ENCODE results near the gene ABTB2. TPM values are rescaled to one million over a fixed set of nuclear protein-coding genes. Genes with fewer than 3 reads are reported as not detected.

Gene ABTB2
- total RNA-seq, 2 donors from 2014 or later, result 5.8 to 11.1 TPM

- Histone ChIP-seq H3K36me3 (no peaks in the 10 kb centered on the region), H3K4me3 (no peak overlapping the region), H3K4me1 (peaks cover 10% of the 10 kb centered on the region), H3K9me3 (no peaks in the 10 kb centered on the region), H3K9ac (ENCODE audit: low read depth in 2 of 2, low read length in 2 of 2) (no peak overlapping the region), H3K27ac (no peak overlapping the region), H3K27me3 (peaks cover 9% of the 10 kb centered on the region)
- no peak for DNase-seq
- TF ChIP-seq, protein P1, sequence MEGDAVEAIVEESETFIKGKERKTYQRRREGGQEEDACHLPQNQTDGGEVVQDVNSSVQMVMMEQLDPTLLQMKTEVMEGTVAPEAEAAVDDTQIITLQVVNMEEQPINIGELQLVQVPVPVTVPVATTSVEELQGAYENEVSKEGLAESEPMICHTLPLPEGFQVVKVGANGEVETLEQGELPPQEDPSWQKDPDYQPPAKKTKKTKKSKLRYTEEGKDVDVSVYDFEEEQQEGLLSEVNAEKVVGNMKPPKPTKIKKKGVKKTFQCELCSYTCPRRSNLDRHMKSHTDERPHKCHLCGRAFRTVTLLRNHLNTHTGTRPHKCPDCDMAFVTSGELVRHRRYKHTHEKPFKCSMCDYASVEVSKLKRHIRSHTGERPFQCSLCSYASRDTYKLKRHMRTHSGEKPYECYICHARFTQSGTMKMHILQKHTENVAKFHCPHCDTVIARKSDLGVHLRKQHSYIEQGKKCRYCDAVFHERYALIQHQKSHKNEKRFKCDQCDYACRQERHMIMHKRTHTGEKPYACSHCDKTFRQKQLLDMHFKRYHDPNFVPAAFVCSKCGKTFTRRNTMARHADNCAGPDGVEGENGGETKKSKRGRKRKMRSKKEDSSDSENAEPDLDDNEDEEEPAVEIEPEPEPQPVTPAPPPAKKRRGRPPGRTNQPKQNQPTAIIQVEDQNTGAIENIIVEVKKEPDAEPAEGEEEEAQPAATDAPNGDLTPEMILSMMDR (IDR thresholded peaks at IDR 0.05), result no peak
- intact Hi-C loops (cut with DNase I), result loop anchor here (5.0 to 10.0 kb wide), 2 partner anchors 105 to 363 kb away; no protein-coding TSS in a partner anchor
These were observed 2.2 kb upstream of the ABTB2 start for GRCh38 chr11:34360046-34360445.

DNA sequence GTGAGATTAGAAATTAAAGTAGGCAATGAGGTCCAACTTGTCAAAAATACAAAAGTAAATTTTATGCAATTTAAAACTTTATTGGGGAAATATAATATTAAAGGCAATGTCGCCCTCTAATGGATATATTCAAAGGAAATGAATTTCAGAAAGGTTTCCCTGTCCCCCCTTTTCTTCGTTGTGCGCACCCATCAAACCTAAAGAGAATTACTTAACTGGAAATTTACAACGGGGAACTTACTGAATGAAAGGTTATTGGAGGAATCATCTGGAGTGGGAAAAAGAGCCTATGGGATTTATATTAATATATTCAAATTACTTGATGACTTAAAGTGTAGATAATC lies 1.7 kb upstream of the ABTB2 start:
- TF ChIP-seq, protein P1 (IDR thresholded peaks at IDR 0.05), result peak; percentile 62
- H3K27ac ChIP-seq, result no peak overlapping the region

DNA sequence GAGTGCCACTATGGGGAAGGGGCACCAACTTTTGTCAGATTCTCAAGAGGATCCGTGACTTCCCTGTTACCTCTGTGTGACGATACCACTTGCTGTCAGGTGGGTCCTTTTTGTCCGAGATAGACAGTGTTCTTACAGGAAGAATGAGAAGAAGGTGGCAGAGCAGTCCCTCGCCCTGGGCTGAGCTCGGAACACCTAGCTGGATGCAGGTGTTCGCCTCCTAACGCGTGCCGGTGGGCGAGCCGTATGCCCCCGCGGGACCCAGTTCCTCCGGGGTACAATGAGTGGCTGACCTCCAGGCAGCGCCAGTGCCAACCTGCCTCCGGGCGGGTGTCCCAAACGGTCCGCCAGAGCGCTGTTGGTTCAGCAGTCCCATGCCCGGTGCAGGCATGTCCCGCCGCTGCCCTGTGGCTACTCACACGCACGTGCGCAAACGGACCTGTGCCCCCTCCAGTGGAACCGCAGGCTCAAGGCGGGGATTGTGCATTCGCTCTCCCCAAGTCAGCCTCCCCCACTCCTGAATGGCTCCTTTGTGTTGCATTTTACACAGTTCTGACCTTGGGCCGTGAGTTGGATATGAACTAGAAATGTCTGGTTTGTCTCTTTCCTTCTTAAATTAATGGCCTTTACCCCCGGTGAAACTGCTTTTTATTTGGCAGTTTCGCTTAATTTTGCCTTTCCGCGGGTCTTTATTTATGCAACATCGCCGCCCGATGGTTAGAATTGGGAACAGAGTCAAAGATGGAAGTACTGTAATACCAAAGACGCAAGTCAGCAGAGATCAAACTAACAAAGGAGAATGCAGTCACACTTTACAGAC lies 1.1 kb upstream of the ABTB2 start:
- intact Hi-C loops (cut with DNase I), result loop anchor here (2.0 kb wide), 1 partner anchor 184 kb away; no protein-coding TSS in a partner anchor
- TF ChIP-seq, protein P1 (IDR thresholded peaks at IDR 0.05), result peak; percentile 79
- peak; percentile 85 for DNase-seq
- Histone ChIP-seq H3K4me1 (peaks cover 10% of the 10 kb centered on the region), H3K4me3 (peak overlapping the region; percentile 49), H3K36me3 (no peaks in the 10 kb centered on the region), H3K9me3 (no peaks in the 10 kb centered on the region), H3K27ac (peak overlapping the region; percentile 60), H3K27me3 (peaks cover 9% of the 10 kb centered on the region), H3K9ac (ENCODE audit: low read depth in 2 of 2, low read length in 2 of 2) (peak overlapping the region; percentile 41 to 79)

More for the DNA sequence above, 1.7 kb upstream of the ABTB2 start:
- DNase-seq, result no peak
- peaks cover 10% of the 10 kb centered on the region for H3K4me1 ChIP-seq
- peaks cover 9% of the 10 kb centered on the region for H3K27me3 ChIP-seq
- no peak overlapping the region for H3K9ac ChIP-seq (ENCODE audit: low read depth in 2 of 2, low read length in 2 of 2)
- peak overlapping the region; percentile 49 for H3K4me3 ChIP-seq
- intact Hi-C loops (cut with DNase I), result loop anchor here (2.0 kb wide), 1 partner anchor 185 kb away; no protein-coding TSS in a partner anchor
- no peaks in the 10 kb centered on the region for H3K36me3 ChIP-seq
- no peaks in the 10 kb centered on the region for H3K9me3 ChIP-seq

DNA sequence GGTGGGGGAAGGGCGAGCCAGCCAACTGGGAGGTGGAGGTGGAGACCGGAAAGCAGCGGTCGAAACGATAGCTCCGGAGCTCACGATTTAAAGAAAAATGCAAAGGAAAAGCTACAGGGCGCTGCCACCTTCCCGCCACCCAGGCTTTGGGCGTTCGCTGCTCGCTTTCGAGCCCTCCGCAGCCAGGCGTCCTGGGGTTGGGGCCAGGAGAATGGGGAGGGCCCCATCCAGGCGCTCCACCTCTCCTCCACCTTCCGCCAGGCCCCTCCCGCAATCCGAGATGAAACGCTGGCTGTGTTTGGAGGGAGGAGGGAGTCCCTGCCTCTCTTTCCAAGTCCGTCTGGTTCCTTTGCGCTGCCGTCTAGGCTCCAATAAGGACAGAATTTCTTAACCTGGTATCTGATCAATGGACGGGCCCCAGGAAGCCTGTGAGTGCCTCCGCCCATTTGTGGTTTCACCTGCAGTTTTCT lies 483 bp upstream of the ABTB2 start:
- H3K27ac ChIP-seq, result peak overlapping the region; percentile 60
- H3K9ac ChIP-seq (ENCODE audit: low read depth in 2 of 2, low read length in 2 of 2), result peak overlapping the region in 1 of 2 donors; percentile 79
- H3K4me1 ChIP-seq, result peaks cover 10% of the 10 kb centered on the region
- H3K27me3 ChIP-seq, result peaks cover 9% of the 10 kb centered on the region
- H3K9me3 ChIP-seq, result no peaks in the 10 kb centered on the region
- TF ChIP-seq, protein P1 (IDR thresholded peaks at IDR 0.05), result no peak
- intact Hi-C loops (cut with DNase I), result loop anchor here (2.0 kb wide), 1 partner anchor 183 kb away; no protein-coding TSS in a partner anchor
- peak overlapping the region; percentile 49 for H3K4me3 ChIP-seq
- peak; percentile 75 for DNase-seq
- H3K36me3 ChIP-seq, result no peaks in the 10 kb centered on the region

- DNase-seq, result peak; percentile 61
- intact Hi-C loops (cut with DNase I), result no loop called here
- peaks cover 10% of the 10 kb centered on the region for H3K4me1 ChIP-seq
- peak overlapping the region; percentile 75 for H3K4me3 ChIP-seq
- H3K27me3 ChIP-seq, result peaks cover 9% of the 10 kb centered on the region
- H3K9ac ChIP-seq (ENCODE audit: low read depth in 2 of 2, low read length in 2 of 2), result peak overlapping the region; percentile 48 to 51
- TF ChIP-seq, protein P1 (IDR thresholded peaks at IDR 0.05), result no peak
- peak overlapping the region; percentile 81 for H3K27ac ChIP-seq
- H3K36me3 ChIP-seq, result no peaks in the 10 kb centered on the region
- H3K9me3 ChIP-seq, result no peaks in the 10 kb centered on the region
These were observed 703 bp downstream of the ABTB2 start for GRCh38 chr11:34356913-34357700.
